Right atrium auricular region (tissue), 2 donors: ENCODE results near the gene GLCE. TPM values are rescaled to one million over a fixed set of nuclear protein-coding genes. Genes with fewer than 3 reads are reported as not detected.

Experiments
- DNase-seq: peaks from one replicate; pipeline ENCODE4 v3.0.0-alpha.2; 2019; ENCODE audit warnings: low spot score
- H3K27ac ChIP-seq, 2 donors: fragments of 200-600 bp; sonication (generic); 1 replicate in 1 of 2; 2 replicates in 1 of 2; pipeline ENCODE4 v1.5.1; 2016 to 2019
- H3K27me3 ChIP-seq, 2 donors: fragments of 200-600 bp; sonication (generic); one replicate each; pipeline versions ENCODE4 v1.5.1 to v1.6.0; 2017 to 2019
- H3K36me3 ChIP-seq: fragments of 200-600 bp; sonication (generic); one replicate; pipeline ENCODE4 v1.5.1; 2016
- H3K4me1 ChIP-seq, 2 donors: fragments of 200-600 bp; sonication (generic); one replicate each; pipeline versions ENCODE4 v1.5.1 to v1.6.0; 2017 to 2019
- H3K4me3 ChIP-seq, 2 donors: fragments of 200-600 bp; sonication (generic); 1 replicate in 1 of 2; 2 replicates in 1 of 2; pipeline ENCODE4 v1.5.1; 2017 to 2019; ENCODE audit warnings: mild to moderate bottlenecking in 1 of 2, moderate library complexity in 1 of 2
- H3K9me3 ChIP-seq, 2 donors: fragments of 200-600 bp; sonication (generic); one replicate each; pipeline ENCODE4 v1.5.1; 2019
- CTCF ChIP-seq, 2 donors: fragments of 200-600 bp; sonication (generic); IDR thresholded peaks; one replicate each; pipeline ENCODE4 v1.5.1; 2019; ENCODE audit warnings: antibody characterized with exemption in 2 of 2
- total RNA-seq, 2 donors: library from RNA; depleted of rRNA; stranded (reverse); fragments of >200 nt; gene quantifications; one replicate each; pipeline ENCODE4 v1.1.0, GENCODE V29; 2016

GLCE gene
- total RNA-seq, 2 donors from 2014 or later: 7.0 to 9.6 TPM

GRCh38 chr15:69275933-69276560, 115.6 kb downstream of the GLCE start:
- Histone ChIP-seq H3K27ac (no peak overlapping the region), H3K4me1 (peaks cover 0 to 16% of the 10 kb centered on the region in 2 donors), H3K9me3 (no peaks in the 10 kb centered on the region), H3K36me3 (no peaks in the 10 kb centered on the region), H3K4me3 (no peak overlapping the region), H3K27me3 (no peaks in the 10 kb centered on the region)
- no peak for TF ChIP-seq CTCF (IDR thresholded peaks at IDR 0.05)
- DNase-seq: no peak

- Histone ChIP-seq H3K4me3 (no peak overlapping the region), H3K27me3 (no peaks in the 10 kb centered on the region), H3K27ac (no peak overlapping the region), H3K4me1 (peaks cover 0 to 16% of the 10 kb centered on the region in 2 donors), H3K9me3 (no peaks in the 10 kb centered on the region), H3K36me3 (no peaks in the 10 kb centered on the region)
- DNase-seq: no peak
- TF ChIP-seq CTCF (IDR thresholded peaks at IDR 0.05): no peak
These were observed 116.9 kb downstream of the GLCE start for GRCh38 chr15:69277316-69277715.

GRCh38 chr15:69279636-69280035, 119.2 kb downstream of the GLCE start:
- Histone ChIP-seq H3K4me3 (no peak overlapping the region), H3K4me1 (peaks cover 0 to 16% of the 10 kb centered on the region in 2 donors), H3K27ac (no peak overlapping the region), H3K27me3 (no peaks in the 10 kb centered on the region), H3K36me3 (no peaks in the 10 kb centered on the region), H3K9me3 (no peaks in the 10 kb centered on the region)
- no peak for DNase-seq
- no peak for TF ChIP-seq CTCF (IDR thresholded peaks at IDR 0.05)

GRCh38 chr15:69280783-69281182, 120.3 kb downstream of the GLCE start:
- DNase-seq: no peak
- no peak for TF ChIP-seq CTCF (IDR thresholded peaks at IDR 0.05)
- Histone ChIP-seq H3K4me1 (peaks cover 0 to 6% of the 10 kb centered on the region in 2 donors), H3K27ac (no peak overlapping the region), H3K4me3 (no peak overlapping the region), H3K27me3 (no peaks in the 10 kb centered on the region), H3K9me3 (no peaks in the 10 kb centered on the region), H3K36me3 (no peaks in the 10 kb centered on the region)

GRCh38 chr15:69282104-69282743, 121.8 kb downstream of the GLCE start:
- no peak for TF ChIP-seq CTCF (IDR thresholded peaks at IDR 0.05)
- Histone ChIP-seq H3K4me1 (no peaks in the 10 kb centered on the region), H3K4me3 (no peak overlapping the region), H3K27ac (no peak overlapping the region), H3K36me3 (no peaks in the 10 kb centered on the region), H3K27me3 (no peaks in the 10 kb centered on the region), H3K9me3 (no peaks in the 10 kb centered on the region)
- no peak for DNase-seq
